ENCODE data around the gene TIAM2.

The TIAM2 gene

GRCh38 chr6:155290491-155290890, 295.4 kb downstream of the TIAM2 start:
- peaks cover 76% of the 10 kb centered on the region for H3K36me3 ChIP-seq (ENCODE audit: low read depth)
- no peaks in the 10 kb centered on the region for H3K4me1 ChIP-seq (ENCODE audit: insufficient read depth, poor library complexity, severe bottlenecking)
- no peaks in the 10 kb centered on the region for H3K9me3 ChIP-seq (ENCODE audit: severe bottlenecking)
- ATAC-seq (ENCODE audit: low read depth), result no peak
- no peak for TF ChIP-seq CTCF (IDR thresholded peaks at IDR 0.05; ENCODE audit: poor library complexity, severe bottlenecking)
- H3K27ac ChIP-seq (ENCODE audit: poor library complexity, severe bottlenecking), result no peak overlapping the region
- no peaks in the 10 kb centered on the region for H3K27me3 ChIP-seq (ENCODE audit: insufficient read depth, poor library complexity, severe bottlenecking)
- no peak overlapping the region for H3K4me3 ChIP-seq (ENCODE audit: severe bottlenecking)
- no peak for DNase-seq (ENCODE audit: low spot score)

- Histone ChIP-seq H3K27ac (ENCODE audit: poor library complexity, severe bottlenecking) (no peak overlapping the region), H3K4me3 (ENCODE audit: severe bottlenecking) (no peak overlapping the region), H3K27me3 (ENCODE audit: insufficient read depth, poor library complexity, severe bottlenecking) (no peaks in the 10 kb centered on the region), H3K4me1 (ENCODE audit: insufficient read depth, poor library complexity, severe bottlenecking) (no peaks in the 10 kb centered on the region), H3K36me3 (ENCODE audit: low read depth) (peaks cover 73% of the 10 kb centered on the region), H3K9me3 (ENCODE audit: severe bottlenecking) (no peaks in the 10 kb centered on the region)
- DNase-seq (ENCODE audit: low spot score), result no peak
- no peak for TF ChIP-seq CTCF (IDR thresholded peaks at IDR 0.05; ENCODE audit: poor library complexity, severe bottlenecking)
- ATAC-seq (ENCODE audit: low read depth), result no peak
Measured at GRCh38 chr6:155291291-155291690, 296.2 kb downstream of the TIAM2 start.

- Histone ChIP-seq H3K4me1 (ENCODE audit: insufficient read depth, poor library complexity, severe bottlenecking) (no peaks in the 10 kb centered on the region), H3K4me3 (ENCODE audit: severe bottlenecking) (no peak overlapping the region), H3K9me3 (ENCODE audit: severe bottlenecking) (no peaks in the 10 kb centered on the region), H3K27ac (ENCODE audit: poor library complexity, severe bottlenecking) (no peak overlapping the region), H3K27me3 (ENCODE audit: insufficient read depth, poor library complexity, severe bottlenecking) (no peaks in the 10 kb centered on the region), H3K36me3 (ENCODE audit: low read depth) (peaks cover 74% of the 10 kb centered on the region)
- TF ChIP-seq CTCF (IDR thresholded peaks at IDR 0.05; ENCODE audit: poor library complexity, severe bottlenecking), result no peak
- DNase-seq (ENCODE audit: low spot score), result no peak
- ATAC-seq (ENCODE audit: low read depth), result no peak
Measured at GRCh38 chr6:155292711-155293110, 297.6 kb downstream of the TIAM2 start.

- peaks cover 68% of the 10 kb centered on the region for H3K36me3 ChIP-seq (ENCODE audit: low read depth)
- H3K27ac ChIP-seq (ENCODE audit: poor library complexity, severe bottlenecking), result no peak overlapping the region
- no peak overlapping the region for H3K4me3 ChIP-seq (ENCODE audit: severe bottlenecking)
- ATAC-seq (ENCODE audit: low read depth) (no peak), DNase-seq (ENCODE audit: low spot score) (no peak)
- no peaks in the 10 kb centered on the region for H3K27me3 ChIP-seq (ENCODE audit: insufficient read depth, poor library complexity, severe bottlenecking)
- H3K4me1 ChIP-seq (ENCODE audit: insufficient read depth, poor library complexity, severe bottlenecking), result no peaks in the 10 kb centered on the region
- H3K9me3 ChIP-seq (ENCODE audit: severe bottlenecking), result no peaks in the 10 kb centered on the region
- TF ChIP-seq CTCF (IDR thresholded peaks at IDR 0.05; ENCODE audit: poor library complexity, severe bottlenecking), result no peak
Measured at GRCh38 chr6:155297669-155298068, 302.6 kb downstream of the TIAM2 start.

GRCh38 chr6:155301867-155302266, 306.8 kb downstream of the TIAM2 start:
- TF ChIP-seq CTCF (IDR thresholded peaks at IDR 0.05; ENCODE audit: poor library complexity, severe bottlenecking), result no peak
- H3K9me3 ChIP-seq (ENCODE audit: severe bottlenecking), result peaks cover 3% of the 10 kb centered on the region
- no peaks in the 10 kb centered on the region for H3K27me3 ChIP-seq (ENCODE audit: insufficient read depth, poor library complexity, severe bottlenecking)
- no peak overlapping the region for H3K4me3 ChIP-seq (ENCODE audit: severe bottlenecking)
- ATAC-seq (ENCODE audit: low read depth) (no peak), DNase-seq (ENCODE audit: low spot score) (no peak)
- H3K4me1 ChIP-seq (ENCODE audit: insufficient read depth, poor library complexity, severe bottlenecking), result no peaks in the 10 kb centered on the region
- H3K27ac ChIP-seq (ENCODE audit: poor library complexity, severe bottlenecking), result no peak overlapping the region
- H3K36me3 ChIP-seq (ENCODE audit: low read depth), result peaks cover 71% of the 10 kb centered on the region
